HCT116 (cell line): ENCODE results near the gene RNU5B-1. TPM values are rescaled to one million over a fixed set of nuclear protein-coding genes. Genes with fewer than 3 reads are reported as not detected.

Source experiments
- ATAC-seq: fragments of 200-7000 bp; cut with Tn5 transposase; 2 replicates; pipeline ENCODE4 v1.9.1; 2020; ENCODE audit warnings: mild to moderate bottlenecking, moderate library complexity
- BruUV-seq: library from RNA; stranded (reverse); fragments of 400-500 nt; replicated peaks from 2 replicates; lab custom pipeline; 2021; lab: Mats Ljungman, UMichigan
- CTCF ChIA-PET: fragments of 300-600 bp; sonication (Branson Sonifier 250); formaldehyde crosslinking; loops from one replicate; lab custom pipeline; 2021; ENCODE audit warnings: antibody characterized with exemption; lab: Charles Lee
- POLR2A ChIA-PET: fragments of 300-600, 350-600 bp; sonication (Branson Sonifier 250); formaldehyde crosslinking; loops from one replicate; lab custom pipeline; 2021; ENCODE audit warnings: antibody characterized with exemption; lab: Charles Lee
- RAD21 ChIA-PET, 2 experiments: fragments of 300-600 bp; sonication (Branson Sonifier 250); formaldehyde crosslinking; loops; one replicate each; lab custom pipeline; 2023; ENCODE audit warnings: low total read pairs in 2 of 2; ENCODE audit not compliant: uncharacterized antibody in 2 of 2, unreplicated experiment in 2 of 2, low non-redundant PET in 1 of 2; lab: Charles Lee
- DNase-seq: peaks from one replicate; pipeline ENCODE4 v3.0.0-alpha.2; 2010; ENCODE audit warnings: low read depth, low spot score
- H2AFZ ChIP-seq: fragments of 200-600 bp; shearing (Covaris generic), sonication (generic); 2 replicates; pipeline ENCODE4 v1.6.1; 2017; ENCODE audit warnings: low read depth, mixed run types, mixed read lengths, antibody characterized with exemption, low read length; ENCODE audit not compliant: poor library complexity, severe bottlenecking
- H3K27ac ChIP-seq: 2 replicates; pipeline ENCODE4 v1.5.1; 2012; ENCODE audit warnings: low read depth, low read length
- H3K27me3 ChIP-seq: fragments of 200-600 bp; sonication (generic); 2 replicates; pipeline ENCODE4 v1.6.1; 2016; ENCODE audit warnings: mixed run types, low read length, mixed read lengths; ENCODE audit not compliant: insufficient read depth
- H3K36me3 ChIP-seq, 2 experiments: fragments of 200-500 bp in 1 of 2; fragments of 200-600 bp in 1 of 2; sonication (Bioruptor generic) in 1 of 2; sonication (generic) in 1 of 2; 2 replicates each; pipeline versions ENCODE4 v1.5.1 to v1.6.1; 2014 to 2016; ENCODE audit warnings: low read length in 2 of 2, inconsistent platforms in 1 of 2, mixed read lengths in 1 of 2, mixed run types in 1 of 2; ENCODE audit not compliant: insufficient read depth in 2 of 2, control insufficient read depth in 1 of 2
- H3K4me1 ChIP-seq, 2 experiments: fragments of 200-600 bp in 1 of 2; sonication (generic) in 1 of 2; 2 replicates each; pipeline versions ENCODE4 v1.5.1 to v1.6.1; 2012 to 2017; ENCODE audit warnings: low read length in 2 of 2, inconsistent platforms in 1 of 2, mild to moderate bottlenecking in 1 of 2, mixed read lengths in 1 of 2, mixed run types in 1 of 2, moderate library complexity in 1 of 2; ENCODE audit not compliant: insufficient read depth in 2 of 2, control insufficient read depth in 1 of 2
- H3K4me2 ChIP-seq: fragments of 200-600 bp; sonication (generic); 2 replicates; pipeline ENCODE4 v1.6.1; 2017; ENCODE audit warnings: mixed run types, low read length, mixed read lengths
- H3K4me3 ChIP-seq, 2 experiments: fragments of 200-600 bp in 1 of 2; sonication (generic) in 1 of 2; replicated peaks in 1 of 2; 2 replicates each; pipeline ENCODE4 v1.5.1; 2011 to 2016; ENCODE audit warnings: low read length in 2 of 2, control low read depth in 1 of 2, low read depth in 1 of 2, mild to moderate bottlenecking in 1 of 2, mixed read lengths in 1 of 2, mixed run types in 1 of 2
- H3K79me2 ChIP-seq: fragments of 200-600 bp; sonication (generic); 2 replicates; pipeline ENCODE4 v1.6.1; 2017; ENCODE audit warnings: mild to moderate bottlenecking, mixed run types, low read length, moderate library complexity, mixed read lengths; ENCODE audit not compliant: insufficient read depth
- H3K9ac ChIP-seq: fragments of 200-600 bp; sonication (generic); 2 replicates; pipeline ENCODE4 v1.6.1; 2016; ENCODE audit warnings: low read length, mixed read lengths
- H3K9me2 ChIP-seq: fragments of 200-600 bp; sonication (generic), shearing (Covaris generic); 2 replicates; pipeline ENCODE4 v1.6.1; 2017; ENCODE audit warnings: mixed run types, mild to moderate bottlenecking, moderate library complexity; ENCODE audit not compliant: insufficient read depth
- H3K9me3 ChIP-seq, 2 experiments: fragments of 200-500 bp in 1 of 2; fragments of 200-600 bp in 1 of 2; sonication (Bioruptor generic) in 1 of 2; sonication (generic) in 1 of 2; 2 replicates each; pipeline ENCODE4 v1.6.1; 2014 to 2017; ENCODE audit warnings: low read length in 2 of 2, mixed read lengths in 2 of 2, inconsistent platforms in 1 of 2, low read depth in 1 of 2, mild to moderate bottlenecking in 1 of 2, mixed run types in 1 of 2, moderate library complexity in 1 of 2; ENCODE audit not compliant: control insufficient read depth in 1 of 2, insufficient read depth in 1 of 2
- H4K20me1 ChIP-seq: fragments of 200-600 bp; sonication (generic), shearing (Covaris generic); 2 replicates; pipeline ENCODE4 v1.6.1; 2017; ENCODE audit warnings: mixed run types, mild to moderate bottlenecking, moderate library complexity; ENCODE audit not compliant: insufficient read depth
- ATF3 ChIP-seq: IDR thresholded peaks from 2 replicates; pipeline ENCODE4 v1.6.1; 2012
- CBX3 ChIP-seq: IDR thresholded peaks from 2 replicates; pipeline ENCODE4 v1.6.1; 2012; ENCODE audit warnings: low read depth
- CEBPB ChIP-seq: IDR thresholded peaks from 2 replicates; pipeline ENCODE4 v1.6.1; 2012; ENCODE audit warnings: low read depth
- ELF1 ChIP-seq: IDR thresholded peaks from 2 replicates; pipeline ENCODE4 v1.6.1; 2012; ENCODE audit warnings: low read depth, borderline replicate concordance
- JUND ChIP-seq: IDR thresholded peaks from 2 replicates; pipeline ENCODE4 v1.6.1; 2012
- POLR2A ChIP-seq: IDR thresholded peaks from 2 replicates; pipeline ENCODE4 v1.7.0; 2011; ENCODE audit warnings: borderline replicate concordance; ENCODE audit not compliant: insufficient read depth, insufficient read length; ENCODE audit errors: extremely low read depth
- ZFX ChIP-seq: fragments of 450-650 bp; IDR thresholded peaks from 2 replicates; pipeline ENCODE4 v1.6.1; 2017
- ZNF274 ChIP-seq: fragments of 200-500 bp; sonication (Bioruptor generic); IDR thresholded peaks from 2 replicates; pipeline ENCODE4 v1.6.1; 2014; ENCODE audit warnings: mild to moderate bottlenecking, low read depth, low read length, inconsistent platforms
- intact Hi-C: fragments of 100-400 bp; cut with micrococcal nuclease; formaldehyde crosslinking; loops from 2 replicates; pipeline ENCODE4 v1.10.0; 2022
- total RNA-seq: library from RNA; stranded (reverse); gene quantifications from one replicate; pipeline ENCODE4 v1.2.1, GENCODE V29; 2021; ENCODE audit not compliant: unreplicated experiment
- TF ChIP-seq, protein P1 (sequence below): IDR thresholded peaks from 2 replicates; pipeline ENCODE4 v1.6.1; 2012; ENCODE audit warnings: low read depth

The RNU5B-1 gene
- total RNA-seq, 1 experiment from 2014 or later = not detected

GRCh38 chr15:65330934-65331645 lies 26.6 kb downstream of the RNU5B-1 start:
- H3K9me2 ChIP-seq = no peaks in the 10 kb centered on the region
- CTCF ChIA-PET = no interaction called here
- H3K27ac ChIP-seq = no peak overlapping the region
- no peak overlapping the region for H3K4me2 ChIP-seq
- H3K4me1 ChIP-seq = no peaks in the 10 kb centered on the region
- RAD21 ChIA-PET = no interaction called here
- no peak overlapping the region for H2AFZ ChIP-seq
- H3K79me2 ChIP-seq = no peaks in the 10 kb centered on the region
- TF ChIP-seq JUND (no peak), ZFX (no peak), CEBPB (no peak), ZNF274 (no peak), ELF1 (no peak), POLR2A (no peak), CBX3 (no peak), ATF3 (no peak)
- TF ChIP-seq, protein P1, sequence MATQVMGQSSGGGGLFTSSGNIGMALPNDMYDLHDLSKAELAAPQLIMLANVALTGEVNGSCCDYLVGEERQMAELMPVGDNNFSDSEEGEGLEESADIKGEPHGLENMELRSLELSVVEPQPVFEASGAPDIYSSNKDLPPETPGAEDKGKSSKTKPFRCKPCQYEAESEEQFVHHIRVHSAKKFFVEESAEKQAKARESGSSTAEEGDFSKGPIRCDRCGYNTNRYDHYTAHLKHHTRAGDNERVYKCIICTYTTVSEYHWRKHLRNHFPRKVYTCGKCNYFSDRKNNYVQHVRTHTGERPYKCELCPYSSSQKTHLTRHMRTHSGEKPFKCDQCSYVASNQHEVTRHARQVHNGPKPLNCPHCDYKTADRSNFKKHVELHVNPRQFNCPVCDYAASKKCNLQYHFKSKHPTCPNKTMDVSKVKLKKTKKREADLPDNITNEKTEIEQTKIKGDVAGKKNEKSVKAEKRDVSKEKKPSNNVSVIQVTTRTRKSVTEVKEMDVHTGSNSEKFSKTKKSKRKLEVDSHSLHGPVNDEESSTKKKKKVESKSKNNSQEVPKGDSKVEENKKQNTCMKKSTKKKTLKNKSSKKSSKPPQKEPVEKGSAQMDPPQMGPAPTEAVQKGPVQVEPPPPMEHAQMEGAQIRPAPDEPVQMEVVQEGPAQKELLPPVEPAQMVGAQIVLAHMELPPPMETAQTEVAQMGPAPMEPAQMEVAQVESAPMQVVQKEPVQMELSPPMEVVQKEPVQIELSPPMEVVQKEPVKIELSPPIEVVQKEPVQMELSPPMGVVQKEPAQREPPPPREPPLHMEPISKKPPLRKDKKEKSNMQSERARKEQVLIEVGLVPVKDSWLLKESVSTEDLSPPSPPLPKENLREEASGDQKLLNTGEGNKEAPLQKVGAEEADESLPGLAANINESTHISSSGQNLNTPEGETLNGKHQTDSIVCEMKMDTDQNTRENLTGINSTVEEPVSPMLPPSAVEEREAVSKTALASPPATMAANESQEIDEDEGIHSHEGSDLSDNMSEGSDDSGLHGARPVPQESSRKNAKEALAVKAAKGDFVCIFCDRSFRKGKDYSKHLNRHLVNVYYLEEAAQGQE = peak; percentile 37
- intact Hi-C loops = no loop called here
- H4K20me1 ChIP-seq = no peaks in the 10 kb centered on the region
- H3K9ac ChIP-seq = no peak overlapping the region
- POLR2A ChIA-PET = no interaction called here
- no peak overlapping the region for H3K4me3 ChIP-seq
- DNase-seq (no peak), ATAC-seq (no peak)
- no peaks in the 10 kb centered on the region for H3K27me3 ChIP-seq
- BruUV-seq = no TSS peak
- no peaks in the 10 kb centered on the region for H3K9me3 ChIP-seq
- no peaks in the 10 kb centered on the region for H3K36me3 ChIP-seq
